Activated T-cell treated with anti-CD3 and anti-CD28 coated beads for 48 hours (primary cell): ENCODE data around the gene C1RL.

ENCODE experiments used
- DNase-seq: peaks from one replicate; pipeline ENCODE4 v3.0.0-alpha.2; 2020; ENCODE audit warnings: low read depth

The C1RL gene

DNA sequence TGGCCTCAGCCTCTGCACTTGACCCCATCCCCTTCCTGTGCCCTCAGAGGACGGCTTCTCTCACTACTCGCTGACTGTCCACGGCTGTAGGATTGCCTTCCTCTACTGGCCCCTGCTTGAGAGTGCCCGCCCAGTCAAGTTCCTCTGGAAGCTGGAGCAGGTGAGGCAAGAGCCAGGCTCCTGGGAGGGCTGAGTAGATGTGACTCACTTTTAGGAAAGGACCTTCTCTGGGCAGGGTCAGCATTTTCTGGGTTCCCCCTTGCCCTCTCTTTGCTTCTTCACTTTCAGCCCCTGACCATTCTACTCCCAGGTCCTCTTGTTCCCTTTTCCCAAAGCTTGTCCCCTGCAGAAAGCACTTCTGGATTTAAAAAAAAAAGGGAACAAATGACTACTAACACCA, 28.9 kb upstream of the C1RL start:
- no peak for DNase-seq

DNA sequence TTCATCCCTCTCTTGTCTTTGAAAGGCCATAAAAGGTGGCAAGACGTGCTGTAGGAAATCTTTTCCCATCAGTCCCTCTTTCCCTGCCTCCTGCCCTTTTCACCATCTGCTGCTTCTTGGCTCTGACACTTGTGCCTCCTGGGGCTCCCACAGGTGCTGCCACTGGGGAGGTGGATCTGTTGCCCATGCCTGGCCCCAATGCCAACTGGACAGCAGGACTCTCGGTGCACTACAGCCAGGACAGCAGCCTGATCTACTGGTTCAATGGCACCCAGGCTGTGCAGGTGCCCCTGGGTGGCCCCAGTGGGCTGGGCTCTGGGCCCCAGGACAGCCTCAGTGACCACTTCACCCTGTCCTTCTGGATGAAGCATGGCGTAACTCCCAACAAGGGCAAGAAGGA, 27.7 kb upstream of the C1RL start:
- no peak for DNase-seq

DNA sequence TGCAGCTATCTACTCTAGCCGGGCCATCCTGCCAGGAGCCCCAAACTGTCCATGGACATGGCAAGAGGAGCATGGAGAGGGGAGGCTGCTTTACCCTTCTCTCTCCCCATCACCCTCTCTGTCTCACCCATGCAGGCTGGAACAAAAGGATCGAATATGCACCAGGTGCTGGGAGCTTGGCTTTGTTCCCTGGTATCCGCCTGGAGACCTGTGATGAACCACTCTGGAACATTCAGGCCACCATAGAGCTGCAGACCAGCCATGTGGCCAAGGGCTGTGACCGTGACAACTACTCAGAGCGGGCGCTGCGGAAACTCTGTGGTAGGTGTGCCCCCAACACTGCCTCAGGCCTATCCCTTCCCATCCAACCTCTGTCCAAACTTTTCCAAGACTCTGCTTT, 27.1 kb upstream of the C1RL start:
- DNase-seq, result no peak

DNA sequence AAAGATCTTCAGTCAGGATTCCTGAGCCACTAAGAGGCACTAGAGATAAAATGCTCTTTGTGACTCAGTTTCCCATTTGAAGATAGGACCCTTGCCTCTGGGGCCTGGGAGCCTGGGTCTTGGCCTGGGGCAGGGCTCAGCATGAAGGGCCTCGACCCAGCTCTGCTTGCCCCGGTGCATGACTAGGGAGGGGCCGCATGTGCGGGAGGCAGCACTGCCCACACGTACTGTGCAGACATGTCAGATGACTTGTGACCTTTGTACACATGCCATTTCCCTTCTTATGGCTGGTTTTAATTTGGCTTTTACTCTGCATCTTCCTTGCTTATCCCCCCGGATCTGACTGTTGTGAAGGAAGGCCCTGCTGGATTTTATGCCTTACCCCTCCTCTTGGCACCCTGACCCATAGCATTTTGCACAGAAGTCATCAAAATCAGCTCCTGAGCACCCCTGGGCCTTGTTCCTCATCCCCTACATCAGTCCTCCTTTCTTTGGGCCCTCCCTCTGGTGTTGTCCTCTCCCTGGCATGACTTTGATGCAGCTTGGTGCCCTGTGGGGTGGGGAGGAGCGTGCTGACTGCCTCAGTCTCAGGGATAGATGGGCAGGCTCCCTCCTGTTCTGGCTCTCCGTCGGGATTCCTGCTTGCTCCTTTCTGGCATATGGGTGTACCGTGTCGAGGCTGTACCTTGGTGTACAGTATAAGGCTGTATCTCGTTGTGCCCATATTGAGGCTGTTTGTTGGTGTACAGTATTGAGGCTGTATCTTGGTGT, 25.6 kb upstream of the C1RL start:
- DNase-seq, result no peak

DNA sequence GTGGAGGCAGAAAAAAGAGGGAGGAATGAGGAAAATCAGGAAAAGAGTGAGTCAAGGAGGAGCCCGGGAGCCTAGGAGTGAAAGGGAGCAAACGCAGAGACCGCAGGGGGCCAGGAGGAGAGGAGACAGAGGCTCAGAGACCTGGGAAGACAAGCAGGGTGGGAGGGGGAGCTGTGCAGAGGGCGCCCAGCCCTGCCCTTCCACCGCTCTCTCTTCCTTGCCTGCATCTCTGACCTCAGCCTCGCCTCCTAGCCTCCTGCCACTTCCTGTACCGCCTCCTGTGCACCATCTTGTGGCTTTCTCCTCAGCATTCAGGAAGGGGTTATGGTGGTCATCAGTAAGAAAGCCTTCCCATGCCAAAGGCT, 22.5 kb upstream of the C1RL start:
- peak; percentile 10 for DNase-seq

DNA sequence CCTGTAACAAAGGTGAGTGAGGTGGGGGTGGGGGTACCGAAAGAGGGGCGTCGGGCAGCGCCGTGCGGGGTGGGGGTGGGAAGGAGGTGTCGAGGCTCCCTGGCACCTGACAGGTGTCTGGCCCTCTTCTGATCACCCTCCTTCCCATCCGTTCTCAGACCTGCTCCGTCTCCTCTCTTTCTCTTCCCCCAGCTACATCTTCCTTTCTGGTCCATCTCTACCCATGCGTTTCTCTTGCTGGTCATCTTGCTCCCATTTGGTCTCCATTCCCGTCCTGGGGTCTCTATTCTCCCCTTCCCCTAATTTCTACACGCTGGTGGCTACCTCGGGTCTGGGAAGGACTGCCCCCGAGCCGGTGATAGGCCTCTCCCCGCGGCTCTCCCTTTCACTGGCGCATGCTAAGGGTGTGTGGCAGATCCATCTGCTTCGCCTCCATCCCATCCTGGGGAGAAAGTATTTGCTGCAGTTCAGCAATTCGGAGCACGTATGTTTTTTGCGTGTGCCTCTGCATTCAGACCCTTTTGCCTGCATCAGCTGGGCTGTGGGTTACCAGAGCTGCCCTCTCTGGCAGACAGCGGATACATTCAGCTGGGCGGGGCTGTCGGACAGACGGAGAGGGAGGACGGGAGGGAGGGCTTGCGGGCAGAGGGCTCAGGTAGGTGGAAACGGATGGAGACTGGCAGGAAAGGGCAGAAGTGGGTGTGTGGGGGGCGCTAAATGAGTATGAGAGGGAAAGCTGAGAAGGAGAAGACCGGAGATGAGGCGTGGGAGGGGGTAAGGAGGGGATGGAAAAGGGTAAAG, 21.9 kb upstream of the C1RL start:
- DNase-seq, result peak; percentile 34

DNA sequence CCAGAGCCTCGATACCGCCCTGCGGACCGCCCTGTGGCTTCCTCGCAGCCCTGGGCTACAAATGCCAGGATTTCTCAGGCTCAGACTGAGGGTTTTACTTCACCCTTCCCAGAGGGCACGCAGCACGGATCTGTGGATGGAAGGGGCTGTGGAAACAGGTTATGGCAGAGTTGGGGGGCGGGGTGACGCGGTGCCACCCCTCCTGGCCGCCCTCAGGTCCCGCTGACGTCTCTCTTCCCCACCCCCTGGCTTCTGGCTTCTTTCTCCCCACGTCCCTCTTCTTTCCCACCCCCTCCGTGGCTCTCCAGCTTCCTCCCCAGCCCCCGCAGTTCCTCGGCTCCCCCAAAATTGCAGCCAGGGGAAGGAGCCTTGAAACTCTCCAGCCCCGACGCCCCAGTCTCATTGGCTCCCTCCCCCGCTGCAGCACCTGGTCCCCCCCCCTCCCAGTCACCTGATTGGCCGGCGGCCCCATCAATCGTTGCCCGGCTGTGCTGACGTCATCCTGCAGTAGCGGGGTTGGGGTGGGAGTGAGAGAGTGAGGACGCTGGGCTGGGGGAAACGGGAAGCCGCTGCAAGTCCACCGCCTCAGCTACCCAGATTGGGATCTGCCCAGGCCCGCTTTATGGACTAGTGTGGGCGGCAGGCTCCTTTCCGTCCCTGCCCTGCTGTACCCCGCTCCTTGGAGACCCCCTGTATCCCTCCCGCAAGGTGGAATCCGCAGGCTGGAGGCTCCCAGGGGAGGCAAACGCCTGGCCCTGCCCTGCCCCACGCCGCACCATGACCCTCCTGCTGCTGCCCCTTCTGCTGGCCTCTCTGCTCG, 21.1 kb upstream of the C1RL start, which contains the start of gene CLSTN3:
TSS of gene CLSTN3 (plus strand) at position 500 of the 820 bp plus-strand sequence. CDS start at position 778, 278 bp downstream.
- peak; percentile 75 for DNase-seq

DNA sequence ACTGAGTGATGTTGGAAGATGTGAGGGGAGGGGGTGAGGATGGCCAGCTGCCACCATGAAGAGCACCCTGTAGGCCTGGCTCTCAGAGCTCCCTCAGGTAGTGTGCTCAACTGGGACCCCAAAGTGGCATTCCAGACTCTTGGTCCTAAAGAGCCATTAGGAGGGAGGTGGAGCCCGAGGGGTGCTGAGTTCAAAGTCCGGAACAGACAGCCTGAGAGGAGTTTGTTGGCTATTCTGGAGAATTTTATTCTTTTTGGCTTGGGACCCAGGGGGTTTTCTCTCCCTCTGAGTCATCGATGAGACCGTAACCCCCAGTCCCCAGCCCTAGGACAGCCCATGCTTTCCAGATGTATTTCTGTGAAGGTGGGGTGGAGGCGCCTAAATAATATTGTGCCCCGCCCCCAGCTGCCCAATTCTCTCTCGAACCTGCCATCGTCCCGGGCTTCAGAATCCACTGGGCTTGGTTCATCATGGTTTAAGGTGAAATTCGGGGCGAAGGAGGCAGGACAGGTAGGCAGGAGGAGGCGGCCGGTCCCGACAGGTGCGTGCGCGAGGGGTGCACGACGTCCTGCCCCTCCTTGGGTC, 20.4 kb upstream of the C1RL start:
- DNase-seq, result no peak

DNA sequence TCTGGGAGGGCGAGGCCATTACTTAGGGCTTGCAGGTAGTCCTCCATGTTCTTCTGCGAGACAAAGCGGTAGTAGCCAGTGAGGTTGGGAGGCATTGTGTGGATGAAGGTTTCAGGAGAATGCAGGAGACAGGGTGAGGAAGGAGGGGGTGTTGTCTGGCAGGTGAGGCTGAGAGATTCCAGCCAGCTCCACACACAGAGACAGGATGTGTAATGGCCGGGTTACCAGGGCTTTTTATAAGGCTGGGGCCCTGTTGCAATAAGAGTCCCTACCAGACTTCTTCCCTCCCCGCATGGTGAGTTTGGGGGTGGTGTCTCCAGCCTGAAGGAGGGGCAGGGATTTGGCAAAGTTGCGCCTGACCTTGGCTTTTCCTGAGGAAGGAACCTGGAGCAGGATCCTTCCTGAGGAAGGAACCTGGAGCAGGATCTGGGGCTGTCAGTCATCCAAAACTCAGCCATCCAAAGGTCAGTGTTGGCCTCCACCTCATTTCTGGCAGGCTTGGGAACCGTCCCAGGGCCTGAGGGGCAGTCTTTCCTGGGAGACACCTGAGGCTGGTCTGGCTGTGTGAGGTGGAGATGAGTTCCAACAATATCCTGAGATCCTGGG, 19.8 kb upstream of the C1RL start, which contains the start of gene RBP5:
TSS of gene RBP5 (minus strand) at position 209 of the 606 bp plus-strand sequence. CDS start at position 95, 114 bp downstream.
- DNase-seq, result no peak

DNA sequence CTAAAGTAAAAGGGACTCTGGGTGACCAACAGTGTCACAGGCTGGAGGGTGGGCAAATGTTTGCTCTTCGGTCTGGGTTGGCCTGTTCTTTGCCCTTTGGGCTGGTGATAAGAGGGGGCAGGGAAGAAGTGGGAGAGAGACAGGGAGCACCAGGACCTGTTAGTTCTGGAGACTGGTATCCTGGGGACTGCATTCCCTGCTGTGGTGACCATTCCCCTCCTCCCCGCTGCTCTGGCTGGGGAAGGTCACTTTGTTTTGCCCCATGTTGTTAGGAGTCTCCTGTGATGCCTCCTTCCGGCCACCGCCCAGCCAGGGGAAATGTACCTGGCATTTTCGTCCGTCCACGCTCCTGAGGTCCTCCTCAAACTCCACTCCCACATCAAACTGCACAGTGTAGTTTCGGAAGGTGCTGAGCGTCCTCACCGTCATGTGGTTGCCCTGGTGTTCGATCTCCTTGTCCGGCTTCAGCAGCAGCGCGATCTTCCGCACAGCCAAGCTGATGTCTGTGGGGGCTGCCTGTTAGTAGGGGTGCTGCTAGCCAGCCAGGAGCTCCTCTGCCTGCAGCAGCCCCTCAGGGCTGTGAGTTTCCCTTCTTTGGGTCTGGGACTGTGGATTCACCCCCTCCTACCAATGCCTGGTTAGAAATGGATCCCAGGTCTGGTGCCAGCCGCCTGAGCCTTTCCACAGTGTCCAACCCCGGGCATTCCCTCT, 19.1 kb upstream of the C1RL start:
- no peak for DNase-seq

DNA sequence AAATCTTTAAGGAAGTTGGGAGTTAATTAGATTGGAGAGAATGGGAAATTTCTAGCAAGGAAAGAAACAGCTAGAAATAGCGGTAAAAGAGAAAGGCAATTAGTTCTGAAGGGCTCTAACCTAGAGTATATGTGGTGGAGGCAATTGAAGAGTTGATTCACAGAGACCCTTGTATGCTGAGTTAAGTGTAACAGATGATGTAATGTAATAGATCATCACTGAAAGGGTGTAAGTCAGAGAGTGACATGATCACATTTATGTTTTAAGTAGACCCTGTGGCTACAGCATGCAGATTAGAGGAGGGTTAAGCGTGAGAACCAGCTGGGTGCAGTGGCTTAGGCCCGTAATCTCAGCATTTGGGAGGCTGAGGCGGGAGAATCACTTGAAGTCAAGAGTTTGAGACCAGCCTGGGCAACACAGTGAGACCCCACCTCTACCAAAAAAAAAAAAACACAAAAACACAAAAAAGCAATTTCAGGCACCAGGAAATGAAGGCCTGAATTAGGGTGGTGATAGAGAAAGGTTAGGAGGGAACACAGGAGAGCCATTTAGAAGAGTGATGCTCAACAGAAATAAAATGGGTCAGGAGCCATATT, 16.7 kb upstream of the C1RL start:
- no peak for DNase-seq

DNA sequence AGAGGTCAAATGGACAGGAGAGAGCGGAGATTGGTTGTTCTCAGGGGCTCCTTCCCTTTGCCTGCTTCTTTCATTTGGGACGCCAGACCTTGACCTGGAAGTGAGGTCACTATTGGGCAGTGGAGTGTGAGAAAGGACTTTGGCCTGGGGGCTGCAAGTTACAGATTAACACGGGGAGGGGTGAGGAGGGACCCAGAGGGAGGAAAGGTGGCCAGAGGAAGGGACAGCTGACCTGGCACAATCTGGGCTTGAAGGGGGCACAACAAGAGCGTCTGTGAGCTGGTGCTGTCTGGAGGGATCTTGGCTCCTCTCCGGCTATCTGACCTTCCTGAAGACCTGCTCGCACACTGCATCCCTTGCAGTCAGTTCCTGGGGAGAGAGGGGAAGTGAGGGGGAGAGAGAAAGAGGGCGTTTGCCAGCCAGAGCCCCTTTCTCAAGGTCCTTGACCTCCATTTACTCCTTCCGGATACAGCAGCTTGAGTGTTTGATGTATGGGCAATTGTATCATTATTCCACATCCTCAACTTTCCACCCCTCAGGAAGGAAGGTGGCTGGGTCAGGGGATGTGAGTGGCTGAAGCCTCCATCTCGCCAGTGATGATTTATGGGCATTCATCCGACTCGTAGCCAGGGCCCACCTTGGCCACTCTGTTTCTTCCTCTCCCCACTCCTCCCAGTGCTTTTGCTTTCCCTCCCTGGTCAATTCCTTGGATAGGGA, 14.9 kb upstream of the C1RL start:
- DNase-seq, result no peak

DNA sequence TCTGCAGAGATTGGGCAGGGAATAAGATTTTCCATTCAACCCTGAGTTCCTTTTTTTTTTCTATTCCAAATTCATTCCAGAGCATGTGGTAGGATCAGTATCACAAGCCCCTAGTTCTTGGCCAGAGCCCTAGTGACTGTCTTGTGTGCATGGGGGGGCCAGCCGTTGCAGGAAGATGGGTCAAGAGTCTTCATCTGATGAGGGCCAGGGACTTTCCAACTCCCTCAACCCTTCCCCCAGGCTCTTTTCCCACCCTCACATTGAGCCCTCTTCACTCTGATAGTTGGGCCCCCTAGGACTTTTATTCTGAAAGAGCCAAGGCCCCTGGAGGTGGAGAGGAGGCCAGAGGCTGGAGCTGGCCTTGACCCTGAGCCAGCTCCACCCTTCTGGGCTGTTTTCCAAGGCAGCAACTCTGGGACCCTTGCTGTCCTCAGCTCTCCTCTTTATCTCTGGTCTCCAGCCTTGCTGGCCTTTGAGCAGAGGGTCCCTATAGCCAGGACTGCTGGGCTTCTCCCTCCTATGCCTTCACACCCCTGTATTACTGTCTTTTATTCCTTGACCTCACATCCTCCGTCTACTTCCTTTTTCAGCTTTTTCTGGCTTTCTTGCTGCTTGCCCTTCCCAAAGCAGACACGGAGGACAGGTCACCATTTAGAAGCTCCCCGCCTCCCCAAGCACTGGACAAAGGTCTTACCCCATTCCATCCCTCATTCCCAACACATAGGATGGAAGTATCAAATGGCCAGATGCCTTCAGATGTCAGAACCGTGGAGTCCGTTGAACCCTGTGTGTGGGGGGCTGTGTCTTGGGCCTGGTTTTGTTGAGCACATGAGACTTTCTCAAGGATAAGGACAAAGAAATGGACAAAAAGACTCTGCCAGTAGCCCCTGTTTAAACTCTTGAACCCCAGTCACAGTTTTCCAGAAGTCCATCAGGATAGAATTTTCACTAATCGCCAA, 14.1 kb upstream of the C1RL start:
- no peak for DNase-seq

DNA sequence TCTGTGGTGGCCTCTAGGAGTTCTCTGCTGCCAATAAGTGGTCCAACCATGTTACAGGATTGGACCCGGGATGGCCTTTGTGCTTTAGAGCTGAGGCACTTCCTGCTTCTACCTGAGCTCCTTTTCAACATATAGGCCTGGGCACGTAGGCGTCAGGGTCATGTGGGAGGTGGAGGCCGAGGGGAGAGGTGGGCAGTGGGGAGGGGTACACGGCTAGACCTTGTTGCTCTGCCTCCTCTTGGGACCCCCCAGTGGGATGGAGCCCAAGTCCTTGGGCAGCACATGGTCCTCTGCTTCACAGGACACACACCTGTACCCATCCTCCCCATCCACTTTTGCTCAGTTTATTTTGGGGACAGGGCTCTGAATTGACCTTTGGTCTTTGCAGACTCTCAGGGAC, 12.3 kb upstream of the C1RL start:
- DNase-seq, result no peak

DNA sequence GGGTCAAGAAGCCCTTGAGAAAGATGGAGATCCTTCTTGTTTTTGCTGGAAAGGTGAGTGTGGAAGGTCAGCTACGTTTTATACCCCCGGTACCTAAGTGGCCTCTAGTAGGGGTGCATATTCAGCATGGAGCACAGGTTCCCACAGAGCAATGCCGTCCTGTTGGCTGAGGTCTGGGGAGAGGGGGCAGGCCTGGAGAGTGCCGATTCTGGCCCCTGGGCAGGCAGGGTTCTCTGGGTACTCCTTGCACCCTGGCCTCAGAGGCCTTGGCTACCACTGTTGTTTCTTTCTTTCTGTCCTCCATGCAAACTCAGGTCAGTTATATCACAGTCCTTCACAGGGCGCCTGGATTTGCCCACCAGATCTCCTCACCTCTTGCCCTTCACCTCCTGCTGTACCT, 11.2 kb upstream of the C1RL start:
- DNase-seq, result no peak

DNA sequence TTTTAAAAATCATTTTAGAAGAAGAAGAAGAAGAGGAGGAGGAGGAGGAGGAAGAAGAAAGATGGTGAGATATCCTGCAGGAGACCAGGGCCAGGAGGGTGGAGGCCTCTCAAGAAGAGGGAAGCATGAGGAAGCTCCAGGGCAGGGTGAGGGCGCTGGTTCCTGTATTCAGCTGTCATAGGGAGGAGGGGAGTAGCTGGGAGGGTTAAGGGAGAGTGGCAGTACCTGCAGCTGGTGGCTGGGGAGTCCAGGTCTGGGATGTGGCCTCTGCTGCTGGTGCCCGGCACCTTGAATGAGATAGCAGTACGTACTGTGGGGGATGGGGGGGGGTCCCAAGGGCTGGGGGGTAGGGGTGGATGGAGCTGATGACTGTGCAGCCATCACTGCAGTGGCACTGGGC, 9.9 kb upstream of the C1RL start:
- DNase-seq, result no peak

DNA sequence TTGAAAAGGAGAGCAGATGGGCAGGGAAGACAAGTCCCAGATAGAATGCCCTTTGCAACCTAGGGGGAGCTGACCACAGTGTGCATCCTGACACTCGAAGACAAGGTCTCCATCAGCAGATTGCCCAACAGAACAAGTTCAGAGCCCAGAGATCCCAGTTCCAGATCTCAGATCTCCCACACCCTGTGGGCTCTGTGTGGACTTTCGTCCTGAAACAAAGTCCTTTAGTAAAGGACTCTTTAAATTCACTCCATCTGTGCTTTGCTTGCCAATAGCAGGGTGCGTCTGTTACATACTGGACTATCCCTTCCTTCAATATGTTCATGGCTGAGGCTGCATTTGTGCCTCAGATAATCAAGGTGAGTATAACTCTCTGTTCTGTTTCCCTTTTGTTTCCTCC, 8.7 kb upstream of the C1RL start:
- DNase-seq, result no peak

DNA sequence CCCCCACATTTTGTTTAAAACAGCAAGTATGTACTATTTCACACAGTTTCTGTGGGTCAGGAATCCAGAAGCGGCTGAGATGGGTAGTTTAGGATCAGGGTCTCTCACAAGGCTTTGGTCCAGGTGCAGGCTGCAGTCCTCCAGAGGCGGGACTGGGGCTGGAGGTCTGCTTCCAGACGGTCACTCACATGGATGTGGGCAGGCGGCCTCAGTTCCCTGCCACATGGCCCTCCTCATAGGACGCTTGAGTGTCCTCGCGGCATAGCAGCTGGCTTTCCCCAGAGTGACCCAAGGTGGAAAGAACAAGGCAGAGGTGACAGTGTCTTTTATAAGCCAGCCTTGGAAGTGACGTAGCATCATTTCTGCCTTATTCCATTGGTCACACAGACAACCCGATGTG, 7.9 kb upstream of the C1RL start:
- DNase-seq, result no peak

DNA sequence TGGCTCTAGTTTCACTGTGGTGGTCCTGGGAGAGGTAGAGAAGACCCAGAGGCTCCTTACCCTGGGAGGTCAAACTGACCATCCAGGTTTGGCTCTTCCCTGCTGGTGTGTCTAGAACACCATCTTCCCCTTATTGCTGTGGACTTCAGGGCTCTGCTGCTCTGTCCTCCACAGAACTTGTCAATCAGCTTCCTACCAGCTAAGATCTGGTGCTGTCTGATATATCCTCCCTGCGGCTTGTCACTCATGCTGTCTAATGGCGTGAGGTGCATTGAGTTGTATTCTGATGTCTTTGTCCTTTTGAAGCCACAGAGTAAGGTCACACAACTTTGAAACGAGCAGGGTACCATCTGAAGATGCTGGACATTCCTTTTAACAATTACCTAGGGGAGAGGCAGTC, 7.2 kb upstream of the C1RL start:
- no peak for DNase-seq
